PFSK-1 (cell line): Measurements from ENCODE around the gene ATG7.

Experiments used
- FOXP2 ChIP-seq: optimal IDR thresholded peaks from 2 replicates; pipeline ENCODE3; 2011; ENCODE audit warnings: borderline replicate concordance, control low read depth, inconsistent platforms; ENCODE audit not compliant: insufficient read depth; ENCODE audit errors: extremely low read length, extremely low read depth
- POLR2AphosphoS5 ChIP-seq: IDR thresholded peaks from 2 replicates; pipeline ENCODE4 v1.6.1; 2012; ENCODE audit warnings: low read depth, mild to moderate bottlenecking, control low read depth, low read length, moderate library complexity
- REST ChIP-seq, 2 experiments: IDR thresholded peaks; 2 replicates each; pipeline versions ENCODE4 v1.6.1 to v1.8.0; 2011 to 2012; ENCODE audit warnings: low read depth in 2 of 2, low read length in 2 of 2, control low read depth in 1 of 2, inconsistent platforms in 1 of 2, mild to moderate bottlenecking in 1 of 2, moderate library complexity in 1 of 2; ENCODE audit not compliant: insufficient read depth in 1 of 2
- SIN3A ChIP-seq: IDR thresholded peaks from 2 replicates; pipeline ENCODE4 v1.6.1; 2012; ENCODE audit warnings: mild to moderate bottlenecking, low read length, moderate library complexity, borderline replicate concordance; ENCODE audit not compliant: insufficient read depth
- TAF1 ChIP-seq: IDR thresholded peaks from 2 replicates; pipeline ENCODE4 v1.6.1; 2012; ENCODE audit warnings: low read length, control low read depth, borderline replicate concordance; ENCODE audit not compliant: insufficient read depth

- TF ChIP-seq POLR2AphosphoS5 (no peak), TAF1 (no peak), REST (IDR thresholded peaks at IDR 0.05; ENCODE audit: insufficient read depth in 1 of 2, low read depth in 2 of 2, low read length in 2 of 2) (no peak), SIN3A (no peak), FOXP2 (no peak)
These were observed 291.1 kb downstream of the ATG7 start for GRCh38 chr3:11563159-11563864.
